Testis (tissue), 2 donors: ENCODE results near the gene CHCHD6.

Source experiments
- POLR2A ChIP-seq: fragments of 450-650 bp; IDR thresholded peaks from one replicate; pipeline ENCODE4 v1.6.1; 2017; ENCODE audit warnings: antibody characterized with exemption, mild to moderate bottlenecking, moderate library complexity
- TF ChIP-seq, protein P1 (sequence below), 3 experiments: fragments of 450-650 bp in 2 of 3; fragments of 200-600 bp in 1 of 3; sonication (generic) in 1 of 3; IDR thresholded peaks; one replicate each; pipeline ENCODE4 v1.5.1; 2016 to 2019; ENCODE audit warnings: antibody characterized with exemption in 3 of 3, mild to moderate bottlenecking in 2 of 3, moderate library complexity in 1 of 3

GRCh38 chr3:126936853-126937425 is 232.9 kb downstream of the CHCHD6 start:
- TF ChIP-seq, protein P1, sequence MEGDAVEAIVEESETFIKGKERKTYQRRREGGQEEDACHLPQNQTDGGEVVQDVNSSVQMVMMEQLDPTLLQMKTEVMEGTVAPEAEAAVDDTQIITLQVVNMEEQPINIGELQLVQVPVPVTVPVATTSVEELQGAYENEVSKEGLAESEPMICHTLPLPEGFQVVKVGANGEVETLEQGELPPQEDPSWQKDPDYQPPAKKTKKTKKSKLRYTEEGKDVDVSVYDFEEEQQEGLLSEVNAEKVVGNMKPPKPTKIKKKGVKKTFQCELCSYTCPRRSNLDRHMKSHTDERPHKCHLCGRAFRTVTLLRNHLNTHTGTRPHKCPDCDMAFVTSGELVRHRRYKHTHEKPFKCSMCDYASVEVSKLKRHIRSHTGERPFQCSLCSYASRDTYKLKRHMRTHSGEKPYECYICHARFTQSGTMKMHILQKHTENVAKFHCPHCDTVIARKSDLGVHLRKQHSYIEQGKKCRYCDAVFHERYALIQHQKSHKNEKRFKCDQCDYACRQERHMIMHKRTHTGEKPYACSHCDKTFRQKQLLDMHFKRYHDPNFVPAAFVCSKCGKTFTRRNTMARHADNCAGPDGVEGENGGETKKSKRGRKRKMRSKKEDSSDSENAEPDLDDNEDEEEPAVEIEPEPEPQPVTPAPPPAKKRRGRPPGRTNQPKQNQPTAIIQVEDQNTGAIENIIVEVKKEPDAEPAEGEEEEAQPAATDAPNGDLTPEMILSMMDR (IDR thresholded peaks at IDR 0.05) = no peak
- TF ChIP-seq POLR2A = no peak
